KMS-11 (cell line): ENCODE results near the gene AICDA.

Experiments used
- H2AFZ ChIP-seq: fragments of 200-600 bp; sonication (generic); 2 replicates; pipeline ENCODE4 v1.6.1; 2016; ENCODE audit warnings: antibody characterized with exemption, mixed run types, low read depth
- H3K27ac ChIP-seq: fragments of 200-600 bp; sonication (generic); 2 replicates; pipeline ENCODE4 v1.6.1; 2016; ENCODE audit warnings: mild to moderate bottlenecking, mixed run types
- H3K27me3 ChIP-seq: fragments of 200-600 bp; sonication (generic); 2 replicates; pipeline ENCODE4 v1.6.1; 2017; ENCODE audit warnings: mild to moderate bottlenecking, low read depth, mixed run types, moderate library complexity; ENCODE audit not compliant: insufficient read depth
- H3K36me3 ChIP-seq: fragments of 200-600 bp; sonication (generic); 2 replicates; pipeline ENCODE4 v1.6.1; 2017; ENCODE audit warnings: mild to moderate bottlenecking, mixed run types; ENCODE audit not compliant: insufficient read depth
- H3K4me1 ChIP-seq: fragments of 200-600 bp; sonication (generic); 2 replicates; pipeline ENCODE4 v1.6.1; 2016; ENCODE audit warnings: mild to moderate bottlenecking, low read depth, mixed run types; ENCODE audit not compliant: poor library complexity, severe bottlenecking
- H3K4me2 ChIP-seq: fragments of 200-600 bp; sonication (generic); 2 replicates; pipeline ENCODE4 v1.7.0; 2016; ENCODE audit warnings: mild to moderate bottlenecking, mixed run types
- H3K4me3 ChIP-seq: fragments of 200-600 bp; sonication (generic); IDR thresholded peaks from 2 replicates; pipeline ENCODE4 v1.6.1; 2017; ENCODE audit warnings: low read depth, low read length, mixed read lengths; ENCODE audit not compliant: insufficient read depth
- H3K79me2 ChIP-seq: fragments of 200-600 bp; sonication (generic); 2 replicates; pipeline ENCODE4 v1.6.1; 2016; ENCODE audit warnings: low read depth, mixed run types; ENCODE audit not compliant: insufficient read depth
- H3K9ac ChIP-seq: fragments of 200-600 bp; sonication (generic); 2 replicates; pipeline ENCODE4 v1.6.1; 2016; ENCODE audit warnings: mild to moderate bottlenecking, mixed run types
- H4K20me1 ChIP-seq: fragments of 200-600 bp; sonication (generic); 2 replicates; pipeline ENCODE4 v1.6.1; 2016; ENCODE audit warnings: mild to moderate bottlenecking, mixed run types; ENCODE audit not compliant: insufficient read depth
- CTCF ChIP-seq: fragments of 200-600 bp; sonication (generic); conservative IDR thresholded peaks from 2 replicates; pipeline ENCODE4 v1.6.1; 2017; ENCODE audit warnings: low read depth, mild to moderate bottlenecking, antibody characterized with exemption, low read length, moderate library complexity, mixed read lengths

The AICDA gene

GRCh38 chr12:8642775-8643174, 30.1 kb upstream of the AICDA start:
- Histone ChIP-seq H3K4me1 (peaks cover 43% of the 10 kb centered on the region), H4K20me1 (no peaks in the 10 kb centered on the region), H3K9ac (no peak overlapping the region), H2AFZ (no peak overlapping the region), H3K27ac (no peak overlapping the region), H3K79me2 (no peaks in the 10 kb centered on the region), H3K27me3 (peaks cover 18% of the 10 kb centered on the region), H3K36me3 (no peaks in the 10 kb centered on the region), H3K4me2 (no peak overlapping the region), H3K4me3 (no peak overlapping the region)
- TF ChIP-seq CTCF = no peak

- Histone ChIP-seq H4K20me1 (no peaks in the 10 kb centered on the region), H2AFZ (no peak overlapping the region), H3K36me3 (no peaks in the 10 kb centered on the region), H3K27me3 (no peaks in the 10 kb centered on the region), H3K9ac (no peak overlapping the region), H3K4me3 (no peak overlapping the region), H3K27ac (no peak overlapping the region), H3K4me1 (peaks cover 16% of the 10 kb centered on the region), H3K79me2 (no peaks in the 10 kb centered on the region), H3K4me2 (no peak overlapping the region)
- TF ChIP-seq CTCF = no peak
Observed at GRCh38 chr12:8639936-8640335, 27.3 kb upstream of the AICDA start.

GRCh38 chr12:8638951-8639350, 26.3 kb upstream of the AICDA start:
- no peak overlapping the region for H3K4me3 ChIP-seq
- H3K9ac ChIP-seq = no peak overlapping the region
- H3K36me3 ChIP-seq = no peaks in the 10 kb centered on the region
- no peak overlapping the region for H3K27ac ChIP-seq
- no peaks in the 10 kb centered on the region for H3K27me3 ChIP-seq
- H2AFZ ChIP-seq = no peak overlapping the region
- H4K20me1 ChIP-seq = no peaks in the 10 kb centered on the region
- H3K4me1 ChIP-seq = peaks cover 6% of the 10 kb centered on the region
- H3K79me2 ChIP-seq = no peaks in the 10 kb centered on the region
- no peak overlapping the region for H3K4me2 ChIP-seq
- TF ChIP-seq CTCF = no peak

DNA sequence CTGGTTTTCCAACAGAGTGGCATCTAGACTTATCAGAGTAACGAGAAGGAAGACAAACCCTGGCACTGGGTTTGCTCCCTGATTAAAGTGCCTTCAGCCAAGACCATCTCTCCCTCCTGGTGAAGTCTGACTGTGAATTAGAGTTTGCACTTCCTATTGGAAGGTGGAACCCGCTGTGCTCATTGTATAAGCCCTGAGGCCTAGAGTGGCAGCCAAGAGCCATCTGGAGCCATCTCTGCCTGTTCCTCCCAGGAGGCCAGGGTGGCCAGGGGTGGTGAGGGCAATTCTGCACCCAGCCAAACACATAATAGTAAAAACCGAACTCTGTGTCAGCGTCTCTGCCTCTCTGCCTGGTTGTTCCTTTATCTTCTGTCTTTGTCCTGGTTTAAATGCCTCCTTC, 25.0 kb upstream of the AICDA start:
- no peaks in the 10 kb centered on the region for H3K27me3 ChIP-seq
- H3K9ac ChIP-seq = no peak overlapping the region
- H3K4me3 ChIP-seq = no peak overlapping the region
- no peak overlapping the region for H3K4me2 ChIP-seq
- no peaks in the 10 kb centered on the region for H4K20me1 ChIP-seq
- TF ChIP-seq CTCF = no peak
- no peak overlapping the region for H3K27ac ChIP-seq
- no peaks in the 10 kb centered on the region for H3K79me2 ChIP-seq
- no peaks in the 10 kb centered on the region for H3K36me3 ChIP-seq
- H2AFZ ChIP-seq = no peak overlapping the region
- H3K4me1 ChIP-seq = no peaks in the 10 kb centered on the region

- H2AFZ ChIP-seq = no peak overlapping the region
- H3K4me2 ChIP-seq = no peak overlapping the region
- H3K27me3 ChIP-seq = no peaks in the 10 kb centered on the region
- H3K36me3 ChIP-seq = no peaks in the 10 kb centered on the region
- H4K20me1 ChIP-seq = no peaks in the 10 kb centered on the region
- H3K4me1 ChIP-seq = no peaks in the 10 kb centered on the region
- no peaks in the 10 kb centered on the region for H3K79me2 ChIP-seq
- H3K9ac ChIP-seq = no peak overlapping the region
- no peak overlapping the region for H3K4me3 ChIP-seq
- H3K27ac ChIP-seq = no peak overlapping the region
- no peak for TF ChIP-seq CTCF
Observed at GRCh38 chr12:8637244-8637643, 24.6 kb upstream of the AICDA start.
